Measurements from ENCODE around the gene ATP1A2. TPM values are rescaled to one million over a fixed set of nuclear protein-coding genes. Genes with fewer than 3 reads are reported as not detected.

The ATP1A2 gene
- total RNA-seq, 1 donor from 2014 or later, result 5.6 TPM

DNA sequence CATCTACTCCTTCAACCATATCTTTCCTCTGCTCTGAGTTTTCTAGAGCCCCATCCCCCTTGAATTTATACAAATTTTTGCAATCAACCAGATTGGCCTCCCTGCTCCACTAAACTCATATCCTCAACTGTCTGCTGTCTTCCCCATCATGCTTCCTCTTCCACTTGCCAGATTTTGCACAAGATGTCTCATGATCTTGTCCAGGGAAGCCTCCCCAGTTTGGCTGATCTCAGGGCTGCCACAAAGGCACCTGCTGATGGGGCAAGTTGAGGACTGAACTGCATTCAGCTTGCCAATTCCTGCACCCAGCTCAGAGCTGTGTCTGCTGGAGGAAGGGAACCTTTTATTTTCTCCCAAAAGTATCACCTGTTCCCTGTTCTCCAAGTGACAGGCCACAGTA is 38.1 kb upstream of the ATP1A2 start:
- Histone ChIP-seq H3K36me3 (no peaks in the 10 kb centered on the region), H3K9me3 (no peaks in the 10 kb centered on the region), H3K4me3 (no peak overlapping the region), H3K4me1 (no peaks in the 10 kb centered on the region), H3K27ac (no peak overlapping the region), H3K27me3 (peaks cover 50% of the 10 kb centered on the region)
- DNase-seq (peak; percentile 22), ATAC-seq (peak; percentile 72)
- TF ChIP-seq, protein P1, sequence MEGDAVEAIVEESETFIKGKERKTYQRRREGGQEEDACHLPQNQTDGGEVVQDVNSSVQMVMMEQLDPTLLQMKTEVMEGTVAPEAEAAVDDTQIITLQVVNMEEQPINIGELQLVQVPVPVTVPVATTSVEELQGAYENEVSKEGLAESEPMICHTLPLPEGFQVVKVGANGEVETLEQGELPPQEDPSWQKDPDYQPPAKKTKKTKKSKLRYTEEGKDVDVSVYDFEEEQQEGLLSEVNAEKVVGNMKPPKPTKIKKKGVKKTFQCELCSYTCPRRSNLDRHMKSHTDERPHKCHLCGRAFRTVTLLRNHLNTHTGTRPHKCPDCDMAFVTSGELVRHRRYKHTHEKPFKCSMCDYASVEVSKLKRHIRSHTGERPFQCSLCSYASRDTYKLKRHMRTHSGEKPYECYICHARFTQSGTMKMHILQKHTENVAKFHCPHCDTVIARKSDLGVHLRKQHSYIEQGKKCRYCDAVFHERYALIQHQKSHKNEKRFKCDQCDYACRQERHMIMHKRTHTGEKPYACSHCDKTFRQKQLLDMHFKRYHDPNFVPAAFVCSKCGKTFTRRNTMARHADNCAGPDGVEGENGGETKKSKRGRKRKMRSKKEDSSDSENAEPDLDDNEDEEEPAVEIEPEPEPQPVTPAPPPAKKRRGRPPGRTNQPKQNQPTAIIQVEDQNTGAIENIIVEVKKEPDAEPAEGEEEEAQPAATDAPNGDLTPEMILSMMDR (IDR thresholded peaks at IDR 0.05), result no peak
- intact Hi-C loops (cut with DNase I), result no loop called here

DNA sequence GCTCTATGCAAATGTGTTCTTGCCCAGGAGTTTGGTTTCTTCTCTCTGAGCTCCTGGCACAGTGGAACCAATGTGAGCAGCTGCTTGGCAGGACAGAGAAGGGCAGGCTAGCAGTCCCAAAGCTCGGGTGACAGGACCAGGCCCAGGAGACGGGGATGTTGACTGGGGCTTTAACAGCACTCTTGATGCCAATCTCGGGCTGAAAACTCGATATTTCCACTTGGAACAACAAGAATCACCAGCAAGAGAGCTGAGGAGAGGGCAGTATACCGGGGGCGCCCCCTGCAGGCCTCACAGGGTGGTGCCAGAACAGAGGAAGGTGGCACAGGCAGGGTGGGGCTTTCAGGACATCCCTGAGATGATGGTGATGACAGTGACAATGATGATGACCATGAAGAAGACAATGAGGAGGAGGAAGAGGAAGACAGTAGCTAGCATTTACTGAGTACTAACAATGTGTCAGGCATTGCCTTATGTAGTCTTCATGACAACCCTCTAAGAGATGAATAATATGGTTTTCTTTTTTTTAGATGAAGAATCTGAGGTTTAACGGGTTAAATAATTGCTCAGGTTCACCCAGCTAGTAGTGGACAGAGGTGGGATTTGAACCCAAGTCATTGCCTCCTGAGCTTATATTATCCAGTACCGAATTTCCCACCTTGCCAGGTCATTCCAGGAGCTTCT is 36.9 kb upstream of the ATP1A2 start:
- Histone ChIP-seq H3K27me3 (peaks cover 62% of the 10 kb centered on the region), H3K4me1 (no peaks in the 10 kb centered on the region), H3K4me3 (no peak overlapping the region), H3K36me3 (no peaks in the 10 kb centered on the region), H3K27ac (no peak overlapping the region), H3K9me3 (no peaks in the 10 kb centered on the region)
- peak; percentile 85 for ATAC-seq
- intact Hi-C loops (cut with DNase I), result no loop called here
- peak; percentile 74 for DNase-seq
- TF ChIP-seq, protein P1 (IDR thresholded peaks at IDR 0.05), result peak; percentile 69

DNA sequence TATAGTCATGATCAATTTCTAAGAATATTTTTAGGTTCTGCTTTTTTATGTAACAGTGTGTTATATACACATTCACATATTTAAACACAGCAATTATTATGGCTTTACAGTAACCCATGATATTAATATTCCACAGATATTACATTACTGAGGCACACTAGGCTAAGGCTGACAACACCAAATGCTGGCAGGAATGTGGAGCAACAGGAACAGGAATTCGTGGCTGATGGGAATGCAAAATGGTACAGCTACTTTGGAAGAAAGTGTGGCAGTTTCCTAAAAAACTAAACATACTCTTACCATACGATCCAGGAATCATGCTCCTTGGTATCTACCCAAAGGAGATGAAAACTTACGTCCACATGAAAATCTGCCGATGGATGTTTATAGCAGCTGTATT is 36.1 kb upstream of the ATP1A2 start:
- Histone ChIP-seq H3K9me3 (no peaks in the 10 kb centered on the region), H3K36me3 (no peaks in the 10 kb centered on the region), H3K4me1 (no peaks in the 10 kb centered on the region), H3K4me3 (no peak overlapping the region), H3K27me3 (peaks cover 63% of the 10 kb centered on the region), H3K27ac (no peak overlapping the region)
- DNase-seq, result no peak
- TF ChIP-seq, protein P1 (IDR thresholded peaks at IDR 0.05), result no peak
- intact Hi-C loops (cut with DNase I), result no loop called here
- ATAC-seq, result no peak

DNA sequence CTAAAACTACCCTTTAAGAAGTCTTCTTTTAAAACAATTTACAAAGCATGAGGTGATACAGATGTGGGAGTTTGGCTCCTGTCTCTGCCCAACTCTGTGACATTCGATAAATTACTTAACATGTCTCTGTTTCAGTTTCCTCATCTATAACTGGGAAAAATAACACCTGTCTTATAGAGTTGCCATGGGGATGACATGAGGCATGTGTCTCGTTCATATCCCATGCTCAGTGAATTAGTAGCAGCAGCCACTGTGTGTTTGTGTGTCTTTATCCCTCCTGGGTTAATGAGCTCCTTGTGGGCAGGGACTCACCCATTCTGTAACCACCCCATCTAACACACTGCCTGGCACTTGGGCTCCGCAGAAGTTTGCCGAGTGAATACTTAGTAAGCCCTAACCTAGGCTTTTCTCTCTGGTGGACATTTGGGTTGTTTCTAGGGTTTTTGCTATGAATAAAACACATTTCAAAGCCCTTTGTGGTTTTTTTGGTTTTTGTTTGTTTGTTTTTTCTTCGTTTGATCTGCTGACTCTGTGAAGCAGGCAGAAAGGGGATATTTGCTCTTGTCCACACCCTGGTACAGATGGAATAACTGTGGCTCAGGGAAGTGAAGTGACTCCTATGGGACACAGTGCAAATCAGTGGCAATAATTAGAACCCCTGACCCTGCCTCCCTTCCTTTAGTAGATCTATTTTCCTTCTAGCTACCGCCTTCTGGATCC is 35.0 kb upstream of the ATP1A2 start:
- DNase-seq, result peak; percentile 18
- ATAC-seq, result no peak
- no peak overlapping the region for H3K27ac ChIP-seq
- no peaks in the 10 kb centered on the region for H3K4me1 ChIP-seq
- intact Hi-C loops (cut with DNase I), result no loop called here
- H3K27me3 ChIP-seq, result peaks cover 63% of the 10 kb centered on the region
- TF ChIP-seq, protein P1 (IDR thresholded peaks at IDR 0.05), result no peak
- no peaks in the 10 kb centered on the region for H3K9me3 ChIP-seq
- H3K4me3 ChIP-seq, result no peak overlapping the region
- no peaks in the 10 kb centered on the region for H3K36me3 ChIP-seq

DNA sequence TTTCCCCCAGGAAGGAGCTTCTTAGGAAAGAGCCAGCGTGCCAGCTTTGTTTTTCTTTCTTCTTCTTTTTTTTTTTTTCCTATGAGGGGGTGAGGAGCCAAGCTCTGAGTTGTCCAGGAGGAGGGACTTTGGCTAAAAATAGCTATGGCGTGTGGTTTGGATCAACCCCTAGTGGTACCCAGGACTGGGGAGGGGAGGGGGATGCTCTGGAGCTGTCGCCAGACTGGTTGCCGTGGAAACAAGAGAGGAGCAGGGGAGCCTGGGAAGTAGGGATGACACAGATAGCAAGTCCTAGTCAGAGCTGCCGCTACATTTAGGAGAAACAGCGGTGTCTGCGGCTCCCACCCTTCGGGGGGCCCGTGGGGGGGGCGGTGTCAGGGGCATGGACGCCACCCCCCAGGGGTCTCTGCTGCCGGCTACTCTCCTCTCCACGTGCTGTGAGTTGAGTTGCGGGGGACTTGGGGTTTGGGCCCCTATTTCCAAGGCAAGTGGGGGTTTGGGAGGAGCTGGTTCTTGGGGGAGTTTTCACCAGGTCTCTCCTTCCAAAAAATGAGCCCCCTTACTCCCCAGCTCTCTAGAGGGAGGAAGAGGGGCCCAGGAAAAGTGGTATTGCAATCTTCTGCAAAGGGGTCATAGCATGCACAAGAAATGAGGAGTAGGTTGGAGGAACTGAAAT is 34.2 kb upstream of the ATP1A2 start, which contains the start of gene KCNJ9:
KCNJ9 (plus strand) TSS at position 278 of the 676 bp plus-strand sequence. CDS start 2,493 bp downstream, outside the sequence.
- H3K27me3 ChIP-seq, result peaks cover 63% of the 10 kb centered on the region
- no peaks in the 10 kb centered on the region for H3K4me1 ChIP-seq
- H3K27ac ChIP-seq, result no peak within 1 kb of the TSS
- no peaks in the 10 kb centered on the region for H3K9me3 ChIP-seq
- ATAC-seq (no peak), DNase-seq (peak; percentile 52)
- TF ChIP-seq, protein P1 (IDR thresholded peaks at IDR 0.05), result no peak
- H3K36me3 ChIP-seq, result no peaks in the 10 kb centered on the region
- no peak within 1 kb of the TSS for H3K4me3 ChIP-seq
- intact Hi-C loops (cut with DNase I), result no loop called here
